DOHH2 (cell line): ENCODE data around the gene RIT2.

Experiments
- EZH2phosphoT487 ChIP-seq: fragments of 200-600 bp; sonication (generic); IDR thresholded peaks from 2 replicates; pipeline ENCODE4 v1.6.1; 2017; ENCODE audit warnings: borderline replicate concordance, mild to moderate bottlenecking, antibody characterized with exemption, low read length, moderate library complexity, mixed read lengths
- TF ChIP-seq, protein P1 (sequence below): fragments of 200-600 bp; sonication (generic); IDR thresholded peaks from one replicate; pipeline ENCODE4 v1.5.1; 2014; ENCODE audit warnings: antibody characterized with exemption, mild to moderate bottlenecking, low read depth, low read length; ENCODE audit not compliant: poor library complexity, severe bottlenecking

DNA sequence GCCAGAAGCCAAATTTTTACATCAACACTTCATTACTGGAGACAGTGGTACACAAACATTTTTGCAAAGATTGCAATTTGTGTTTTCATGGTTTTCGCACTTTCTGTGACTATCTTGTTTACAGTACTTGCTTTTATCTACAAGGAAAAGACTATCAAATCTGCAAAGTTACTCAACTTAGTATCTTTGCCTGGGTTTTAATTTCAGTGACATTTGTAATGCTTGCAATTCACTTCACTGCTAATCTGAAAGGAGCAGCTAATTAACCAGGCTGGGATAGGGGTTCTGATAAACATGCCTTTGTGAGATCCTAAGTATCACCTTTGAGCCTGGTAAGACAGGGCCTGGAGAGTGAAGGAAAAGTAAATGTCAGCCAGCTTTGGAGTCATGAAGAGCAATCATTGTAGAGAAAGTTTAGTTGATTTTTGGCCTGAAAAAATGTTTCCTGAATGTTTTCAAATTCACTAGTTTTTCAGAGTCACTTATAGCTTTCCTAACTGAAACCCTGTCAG lies 194.2 kb downstream of the RIT2 start:
- TF ChIP-seq, protein P1, sequence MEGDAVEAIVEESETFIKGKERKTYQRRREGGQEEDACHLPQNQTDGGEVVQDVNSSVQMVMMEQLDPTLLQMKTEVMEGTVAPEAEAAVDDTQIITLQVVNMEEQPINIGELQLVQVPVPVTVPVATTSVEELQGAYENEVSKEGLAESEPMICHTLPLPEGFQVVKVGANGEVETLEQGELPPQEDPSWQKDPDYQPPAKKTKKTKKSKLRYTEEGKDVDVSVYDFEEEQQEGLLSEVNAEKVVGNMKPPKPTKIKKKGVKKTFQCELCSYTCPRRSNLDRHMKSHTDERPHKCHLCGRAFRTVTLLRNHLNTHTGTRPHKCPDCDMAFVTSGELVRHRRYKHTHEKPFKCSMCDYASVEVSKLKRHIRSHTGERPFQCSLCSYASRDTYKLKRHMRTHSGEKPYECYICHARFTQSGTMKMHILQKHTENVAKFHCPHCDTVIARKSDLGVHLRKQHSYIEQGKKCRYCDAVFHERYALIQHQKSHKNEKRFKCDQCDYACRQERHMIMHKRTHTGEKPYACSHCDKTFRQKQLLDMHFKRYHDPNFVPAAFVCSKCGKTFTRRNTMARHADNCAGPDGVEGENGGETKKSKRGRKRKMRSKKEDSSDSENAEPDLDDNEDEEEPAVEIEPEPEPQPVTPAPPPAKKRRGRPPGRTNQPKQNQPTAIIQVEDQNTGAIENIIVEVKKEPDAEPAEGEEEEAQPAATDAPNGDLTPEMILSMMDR: no peak
- TF ChIP-seq EZH2phosphoT487: no peak
